ENCODE measurements around the gene HIVEP3. TPM values are rescaled to one million over a fixed set of nuclear protein-coding genes. Genes with fewer than 3 reads are reported as not detected.
A peak's percentile ranks its signal among the peaks of the same experiment; 100 is the strongest.

HIVEP3 gene
- total RNA-seq, 1 donor: 1.8 TPM

DNA sequence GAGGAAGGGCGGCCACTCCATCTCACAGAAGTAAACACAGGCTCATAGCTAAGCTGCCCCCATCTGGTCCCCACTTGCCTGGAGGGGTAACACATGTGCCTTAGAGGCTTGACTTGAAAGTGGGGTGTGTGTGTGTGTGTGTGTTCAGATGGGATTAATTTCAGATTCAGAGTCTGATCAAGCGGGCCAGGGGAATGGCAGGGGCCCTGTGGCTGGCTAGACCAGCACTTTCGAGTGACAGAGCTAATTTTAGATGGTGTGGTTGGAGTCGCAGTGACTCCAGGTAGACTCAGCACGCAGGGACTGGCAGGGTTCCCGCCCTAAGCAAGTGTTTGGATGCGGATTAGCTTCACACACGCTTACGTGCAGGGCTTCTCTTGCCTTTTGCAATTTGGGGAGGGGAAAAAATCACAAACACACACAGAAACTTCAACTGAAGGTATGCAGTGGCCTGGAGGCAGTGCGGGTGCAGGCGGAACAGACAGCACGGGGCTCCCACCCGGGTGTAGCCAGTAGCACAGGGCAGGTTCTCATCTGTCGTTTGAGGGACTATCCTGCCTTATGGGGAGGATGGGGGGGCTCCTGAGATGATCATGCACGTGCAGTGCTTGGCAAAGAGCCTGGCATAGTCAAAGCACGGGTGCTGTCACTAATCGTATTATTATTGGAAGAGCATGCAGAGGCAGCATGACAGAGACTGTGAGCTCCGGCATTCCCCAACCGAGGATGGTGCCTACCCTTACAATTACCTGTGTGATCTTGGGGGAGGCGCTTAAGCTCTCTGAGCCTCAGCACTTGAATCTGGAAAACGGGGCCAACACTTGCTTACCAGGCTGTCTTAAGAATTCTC, 435.5 kb downstream of the HIVEP3 start:
- H3K4me1 ChIP-seq (ENCODE audit: insufficient read depth, low read length): peaks cover 13% of the 10 kb centered on the region
- H3K9me3 ChIP-seq (ENCODE audit: low read depth, low read length): no peaks in the 10 kb centered on the region
- no peak overlapping the region for H3K27ac ChIP-seq (ENCODE audit: low read depth, low read length)
- no peaks in the 10 kb centered on the region for H3K79me2 ChIP-seq (ENCODE audit: insufficient read depth, low read length)
- no peak overlapping the region for H3K4me2 ChIP-seq (ENCODE audit: insufficient read depth, low read length)
- H3K36me3 ChIP-seq (ENCODE audit: insufficient read depth, low read length): no peaks in the 10 kb centered on the region
- TF ChIP-seq, protein P1, sequence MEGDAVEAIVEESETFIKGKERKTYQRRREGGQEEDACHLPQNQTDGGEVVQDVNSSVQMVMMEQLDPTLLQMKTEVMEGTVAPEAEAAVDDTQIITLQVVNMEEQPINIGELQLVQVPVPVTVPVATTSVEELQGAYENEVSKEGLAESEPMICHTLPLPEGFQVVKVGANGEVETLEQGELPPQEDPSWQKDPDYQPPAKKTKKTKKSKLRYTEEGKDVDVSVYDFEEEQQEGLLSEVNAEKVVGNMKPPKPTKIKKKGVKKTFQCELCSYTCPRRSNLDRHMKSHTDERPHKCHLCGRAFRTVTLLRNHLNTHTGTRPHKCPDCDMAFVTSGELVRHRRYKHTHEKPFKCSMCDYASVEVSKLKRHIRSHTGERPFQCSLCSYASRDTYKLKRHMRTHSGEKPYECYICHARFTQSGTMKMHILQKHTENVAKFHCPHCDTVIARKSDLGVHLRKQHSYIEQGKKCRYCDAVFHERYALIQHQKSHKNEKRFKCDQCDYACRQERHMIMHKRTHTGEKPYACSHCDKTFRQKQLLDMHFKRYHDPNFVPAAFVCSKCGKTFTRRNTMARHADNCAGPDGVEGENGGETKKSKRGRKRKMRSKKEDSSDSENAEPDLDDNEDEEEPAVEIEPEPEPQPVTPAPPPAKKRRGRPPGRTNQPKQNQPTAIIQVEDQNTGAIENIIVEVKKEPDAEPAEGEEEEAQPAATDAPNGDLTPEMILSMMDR (IDR thresholded peaks at IDR 0.05; ENCODE audit: extremely low read depth, low read depth, low read length): no peak
- no peaks in the 10 kb centered on the region for H3K27me3 ChIP-seq (ENCODE audit: insufficient read depth, low read length)
- peaks cover 3% of the 10 kb centered on the region for H4K20me1 ChIP-seq (ENCODE audit: insufficient read depth, low read length)
- H2AFZ ChIP-seq (ENCODE audit: low read length): no peak overlapping the region
- H3K4me3 ChIP-seq (ENCODE audit: insufficient read depth, low read length): no peak overlapping the region
- peak; percentile 80 for DNase-seq (ENCODE audit: insufficient read length, low spot score, missing footprints)

- DNase-seq (ENCODE audit: insufficient read length, low spot score, missing footprints): peak; percentile 85
- Histone ChIP-seq H3K36me3 (ENCODE audit: insufficient read depth, low read length) (no peaks in the 10 kb centered on the region), H3K4me2 (ENCODE audit: insufficient read depth, low read length) (no peak overlapping the region), H3K9me3 (ENCODE audit: low read depth, low read length) (no peaks in the 10 kb centered on the region), H2AFZ (ENCODE audit: low read length) (no peak overlapping the region), H3K27ac (ENCODE audit: low read depth, low read length) (no peak overlapping the region), H3K4me1 (ENCODE audit: insufficient read depth, low read length) (peaks cover 15% of the 10 kb centered on the region), H3K79me2 (ENCODE audit: insufficient read depth, low read length) (no peaks in the 10 kb centered on the region), H4K20me1 (ENCODE audit: insufficient read depth, low read length) (no peaks in the 10 kb centered on the region), H3K4me3 (ENCODE audit: insufficient read depth, low read length) (no peak overlapping the region), H3K27me3 (ENCODE audit: insufficient read depth, low read length) (no peaks in the 10 kb centered on the region)
- TF ChIP-seq, protein P1 (IDR thresholded peaks at IDR 0.05; ENCODE audit: extremely low read depth, low read depth, low read length): no peak
Observed at GRCh38 chr1:41482001-41482765, 436.5 kb downstream of the HIVEP3 start.

DNA sequence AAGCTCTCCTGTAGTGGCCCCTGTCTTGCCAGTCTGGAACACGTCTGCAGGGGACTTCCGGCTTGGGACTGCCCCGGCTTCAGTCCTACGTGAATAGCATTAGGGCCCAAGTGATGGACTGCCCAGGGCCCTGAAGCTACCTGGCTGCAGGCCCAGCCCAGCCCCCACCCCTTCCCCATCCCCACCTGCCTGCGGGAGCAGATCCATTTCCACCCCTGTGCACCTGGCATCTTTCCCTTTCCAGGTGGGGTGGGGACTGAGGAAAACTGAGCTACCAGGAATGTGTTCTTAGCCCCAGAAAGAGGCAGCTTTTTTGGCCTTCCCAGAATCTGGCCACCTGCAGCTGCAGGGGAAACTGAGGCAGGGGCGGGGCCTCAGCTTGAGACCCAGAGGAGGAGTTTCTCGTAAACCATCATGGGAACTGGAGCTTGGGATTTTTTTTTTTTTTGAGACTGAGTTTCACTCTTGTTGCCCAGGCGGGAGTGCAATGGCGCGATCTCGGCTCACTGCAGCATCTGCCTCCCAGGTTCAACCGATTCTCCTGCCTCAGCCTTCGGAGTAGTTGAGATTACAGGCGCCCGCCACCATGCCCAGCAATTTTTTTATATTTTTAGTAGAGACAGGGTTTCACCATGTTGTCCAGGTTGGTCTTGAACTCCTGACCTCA, 437.5 kb downstream of the HIVEP3 start:
- no peak overlapping the region for H3K27ac ChIP-seq (ENCODE audit: low read depth, low read length)
- TF ChIP-seq, protein P1 (IDR thresholded peaks at IDR 0.05; ENCODE audit: extremely low read depth, low read depth, low read length): no peak
- no peaks in the 10 kb centered on the region for H3K36me3 ChIP-seq (ENCODE audit: insufficient read depth, low read length)
- H3K4me2 ChIP-seq (ENCODE audit: insufficient read depth, low read length): no peak overlapping the region
- no peak overlapping the region for H2AFZ ChIP-seq (ENCODE audit: low read length)
- H4K20me1 ChIP-seq (ENCODE audit: insufficient read depth, low read length): no peaks in the 10 kb centered on the region
- H3K9me3 ChIP-seq (ENCODE audit: low read depth, low read length): no peaks in the 10 kb centered on the region
- H3K27me3 ChIP-seq (ENCODE audit: insufficient read depth, low read length): no peaks in the 10 kb centered on the region
- no peaks in the 10 kb centered on the region for H3K79me2 ChIP-seq (ENCODE audit: insufficient read depth, low read length)
- H3K4me1 ChIP-seq (ENCODE audit: insufficient read depth, low read length): peaks cover 13% of the 10 kb centered on the region
- DNase-seq (ENCODE audit: insufficient read length, low spot score, missing footprints): peak; percentile 62
- H3K4me3 ChIP-seq (ENCODE audit: insufficient read depth, low read length): no peak overlapping the region

Data from osteoblast (primary cell).